SHP77 treated with DMSO at 0.1 percent for 48 hours (cell line): ENCODE results near the gene AGAP1.

ENCODE experiments used
- DNase-seq: peaks from one replicate; lab custom pipeline; 2025; lab: John Stamatoyannopoulos, UW

AGAP1 gene

DNA sequence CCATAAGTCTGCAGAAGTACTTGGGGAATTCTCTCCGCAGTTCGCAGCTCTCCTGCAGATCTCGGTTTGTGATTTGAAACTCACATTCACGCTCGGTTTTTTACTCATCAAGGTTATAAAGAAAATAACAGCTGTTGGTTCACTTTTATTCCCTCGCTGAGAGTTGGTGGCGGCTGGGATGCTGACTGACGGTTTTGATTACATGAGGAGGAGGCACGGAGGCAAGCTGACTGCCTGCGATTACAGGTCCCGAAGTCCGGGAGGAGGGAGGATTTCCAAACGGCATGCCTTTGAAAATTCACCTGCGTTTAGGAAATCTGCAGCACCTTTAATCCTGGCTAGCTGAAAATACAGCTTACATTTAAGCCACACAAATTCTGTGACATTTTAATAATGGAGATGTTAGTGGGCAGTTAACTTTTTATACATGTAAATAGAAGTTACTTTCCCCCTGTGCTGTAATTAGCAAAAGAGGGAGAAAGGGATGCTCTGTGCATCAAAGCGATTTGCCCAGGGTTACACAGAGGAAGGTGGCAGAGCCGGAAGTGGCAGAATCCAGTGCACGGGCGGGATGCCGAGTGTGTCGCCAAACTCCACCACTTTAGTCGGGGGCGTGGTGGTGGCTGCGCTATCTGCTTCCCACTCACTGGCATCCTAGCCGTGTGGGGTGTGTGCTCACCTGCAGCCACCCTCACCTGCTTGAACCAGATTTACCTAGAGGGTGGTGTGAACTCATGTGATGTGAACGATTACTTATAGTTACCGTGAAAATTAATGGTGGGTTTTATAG, 14.7 kb downstream of the AGAP1 start:
- no peak for DNase-seq

DNA sequence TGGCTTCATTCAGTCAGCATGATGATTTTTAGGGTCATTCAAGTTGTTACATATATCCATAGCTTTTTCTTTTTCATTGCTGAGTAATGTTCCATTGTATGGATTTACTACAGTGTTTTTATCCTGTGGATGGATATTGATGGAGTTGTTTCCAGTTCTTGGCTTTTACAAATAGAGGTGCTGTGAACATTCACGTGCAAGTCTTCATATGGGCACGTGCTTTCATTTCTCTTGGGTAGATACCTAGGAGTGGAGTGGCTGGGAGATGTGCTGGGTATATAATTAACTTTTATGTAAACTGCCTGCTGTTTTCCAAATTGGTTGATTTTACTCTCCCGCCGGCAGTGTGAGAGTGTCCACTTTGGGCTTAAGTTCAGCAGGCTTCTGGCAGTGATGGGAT, 16.5 kb downstream of the AGAP1 start:
- no peak for DNase-seq

DNA sequence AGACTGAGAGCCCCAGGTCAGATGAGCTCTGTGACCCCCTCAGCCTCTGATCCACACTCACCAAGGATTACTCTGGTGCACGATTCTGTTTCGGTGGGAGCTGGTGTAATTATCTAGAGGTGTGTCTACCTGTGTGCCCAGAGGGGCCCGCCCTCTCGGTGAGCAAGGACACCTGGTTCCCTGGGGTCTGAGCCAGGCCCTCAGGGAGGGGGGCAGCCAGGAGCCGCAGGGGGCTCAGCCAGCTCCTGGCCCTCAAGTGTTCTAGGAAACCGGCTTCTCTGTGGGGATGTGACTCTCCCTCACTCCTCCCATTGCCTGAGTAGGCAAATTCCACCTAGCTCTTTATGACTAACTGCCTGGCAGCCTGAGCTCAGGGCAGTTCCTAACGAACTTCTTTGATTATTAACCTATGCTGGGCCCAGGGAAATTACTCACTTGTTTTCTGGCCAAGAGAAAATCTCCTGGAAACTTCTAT, 17.4 kb downstream of the AGAP1 start:
- DNase-seq, result no peak

DNA sequence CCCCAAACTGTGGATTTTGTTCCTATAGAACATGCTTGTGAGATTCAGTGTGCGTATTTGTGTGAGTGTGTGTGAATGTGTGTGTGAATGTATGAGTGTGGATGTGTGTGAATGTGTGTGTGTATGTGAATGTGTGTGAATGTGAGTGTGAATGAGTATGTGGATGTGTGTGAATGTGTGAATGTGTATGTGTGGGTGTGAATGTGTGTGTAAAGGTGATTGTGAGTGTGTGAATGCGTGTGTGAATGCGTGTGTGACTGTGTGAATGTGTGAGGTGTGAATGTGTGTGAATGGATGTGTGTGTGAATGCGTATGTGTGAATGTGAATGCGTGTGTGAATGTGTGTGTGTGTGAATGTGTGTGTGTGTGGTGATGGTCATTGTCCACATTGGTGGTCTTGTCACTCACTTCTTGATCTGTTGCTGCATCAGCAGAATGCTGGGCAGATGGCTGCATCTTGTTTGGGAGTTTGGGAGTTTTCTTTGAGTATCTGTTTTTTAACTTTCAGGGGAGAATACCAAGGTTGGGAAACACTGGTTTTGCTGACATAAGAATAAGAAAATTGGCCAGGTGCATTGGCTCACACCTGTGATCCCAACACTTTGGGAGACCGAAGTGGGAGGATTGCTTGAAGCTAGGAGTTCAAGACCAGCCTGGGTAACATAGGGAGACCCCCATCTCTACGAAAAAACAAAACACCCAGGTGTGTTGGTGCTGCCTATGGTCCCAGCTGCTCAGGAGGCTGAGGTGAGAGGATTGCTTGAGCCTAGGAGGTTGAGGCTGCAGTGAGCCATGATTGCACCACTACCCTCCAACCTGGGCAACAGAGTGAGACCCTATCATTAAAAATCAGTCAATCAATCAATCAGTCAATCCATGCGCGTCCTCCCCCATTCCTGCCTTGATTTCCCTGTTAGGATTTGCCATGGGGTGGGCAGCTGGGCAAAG, 18.2 kb downstream of the AGAP1 start:
- DNase-seq, result no peak

DNA sequence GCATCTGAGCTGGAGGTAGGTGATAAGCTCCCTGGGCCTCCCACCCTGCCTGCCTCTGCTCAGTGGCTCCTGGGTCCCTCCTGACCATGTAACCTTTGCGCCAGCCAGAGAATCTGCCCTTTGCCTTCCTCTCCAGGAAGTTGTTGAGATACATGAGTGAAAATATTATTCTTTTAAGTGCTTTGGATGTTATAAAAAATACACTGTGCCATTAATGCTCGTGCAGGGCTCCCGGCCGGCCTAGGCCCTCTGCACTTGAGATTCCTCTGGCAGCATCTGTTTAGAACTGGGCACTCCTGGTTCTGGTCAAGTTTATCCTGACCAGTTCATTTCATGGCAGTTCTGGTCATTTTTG, 18.8 kb downstream of the AGAP1 start:
- no peak for DNase-seq

DNA sequence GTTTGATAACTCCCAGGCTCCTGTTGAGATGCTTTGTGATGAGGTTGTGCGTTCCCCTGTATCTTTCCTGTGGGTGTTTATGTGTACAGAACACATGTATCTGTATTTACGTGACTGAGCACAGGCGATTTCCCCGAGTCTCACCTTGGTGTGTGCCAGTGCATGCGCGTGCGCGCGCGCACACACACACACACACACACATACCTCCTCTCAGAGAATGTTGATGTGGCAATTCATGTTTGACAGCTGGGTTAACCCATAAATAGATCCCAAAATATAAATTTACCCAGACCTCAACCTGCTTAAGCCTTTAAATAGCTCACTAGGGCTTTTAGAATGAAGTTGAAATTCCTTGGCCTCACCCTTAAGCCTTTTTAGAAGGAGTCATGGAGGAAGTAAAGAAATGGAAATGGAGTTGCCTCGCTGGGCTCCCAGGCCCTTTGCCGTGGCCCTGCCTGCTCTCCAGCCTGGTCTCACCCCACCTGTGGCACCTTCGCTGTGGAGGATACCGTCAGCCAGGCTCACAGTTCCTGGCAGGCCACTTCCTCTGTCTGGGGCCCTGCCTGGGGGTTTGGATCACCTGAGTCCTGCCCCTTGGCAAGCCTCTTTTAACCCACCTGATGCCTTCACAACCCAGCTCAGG, 20.3 kb downstream of the AGAP1 start:
- no peak for DNase-seq

DNA sequence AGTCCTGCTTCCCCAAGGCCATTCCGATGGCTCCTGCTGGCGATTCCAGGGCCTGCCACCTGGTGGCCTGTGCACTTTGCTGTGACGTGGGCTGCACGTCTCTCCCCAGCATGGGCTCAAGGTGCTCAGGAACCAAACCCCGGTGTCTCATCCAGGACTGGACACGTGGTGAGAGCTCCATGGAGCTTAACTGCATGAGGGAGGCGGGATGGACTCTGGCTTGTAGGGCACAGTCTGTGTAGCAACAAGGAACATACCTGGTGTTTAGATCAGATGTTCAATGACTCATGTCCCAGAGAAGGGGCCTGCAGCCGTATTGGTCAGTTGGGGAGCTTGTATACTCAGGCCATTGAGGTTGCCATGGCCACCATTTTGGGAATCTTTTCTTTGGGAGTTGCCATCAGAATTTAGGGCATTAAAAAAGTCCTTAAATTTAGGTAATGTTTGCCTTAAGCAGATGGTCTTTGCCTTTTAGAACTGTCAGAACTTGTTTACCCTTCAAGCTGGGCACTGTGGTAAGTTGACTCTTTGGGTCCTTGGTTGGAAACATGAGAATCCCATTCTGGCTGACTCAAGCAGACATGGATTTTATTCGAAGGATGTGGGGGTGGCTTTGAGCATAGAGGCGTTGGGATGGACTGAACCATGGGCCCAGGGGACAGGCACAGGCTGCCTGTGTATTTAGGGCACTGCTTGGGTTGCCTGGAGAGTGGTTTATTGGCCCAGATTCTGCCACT, 21.0 kb downstream of the AGAP1 start:
- no peak for DNase-seq

DNA sequence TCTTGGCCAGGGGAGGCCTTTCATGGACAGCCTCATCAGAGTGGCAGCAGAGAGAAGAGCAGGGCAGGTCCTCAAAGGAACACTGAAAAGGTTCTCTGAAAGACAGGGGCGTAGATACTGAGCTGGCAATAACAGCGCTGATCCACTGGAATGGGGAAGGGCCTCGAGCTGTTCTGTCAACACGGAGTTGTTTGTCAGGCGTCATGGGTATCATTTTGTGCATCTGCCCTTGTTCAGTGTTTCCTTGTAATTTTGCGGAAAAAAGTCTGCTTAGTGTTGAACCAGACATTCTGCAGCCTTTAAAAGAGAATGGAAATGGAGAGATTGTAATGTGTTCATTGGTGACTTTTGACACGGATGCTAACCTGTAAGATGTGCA, 21.5 kb downstream of the AGAP1 start:
- no peak for DNase-seq

DNA sequence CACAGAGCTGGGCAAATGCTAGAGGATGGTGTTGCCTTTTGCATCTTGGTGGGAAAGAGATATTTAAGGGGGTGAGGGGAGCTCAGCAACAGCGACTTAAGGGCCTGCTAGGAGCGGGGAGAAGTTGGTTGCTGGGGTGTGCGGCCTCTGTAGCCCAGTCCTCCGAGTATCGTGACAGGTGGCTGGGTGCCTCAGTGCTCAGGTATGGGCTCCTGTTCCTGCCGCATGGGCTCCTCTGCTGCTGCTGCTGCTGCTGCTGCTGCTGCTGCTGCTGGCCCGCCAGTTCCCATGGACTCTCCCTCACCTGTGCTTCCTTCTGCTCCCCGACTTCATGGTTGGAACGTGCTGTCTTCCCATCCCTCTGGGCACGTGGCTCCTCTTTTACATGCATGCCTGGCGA, 22.0 kb downstream of the AGAP1 start:
- DNase-seq, result no peak

DNA sequence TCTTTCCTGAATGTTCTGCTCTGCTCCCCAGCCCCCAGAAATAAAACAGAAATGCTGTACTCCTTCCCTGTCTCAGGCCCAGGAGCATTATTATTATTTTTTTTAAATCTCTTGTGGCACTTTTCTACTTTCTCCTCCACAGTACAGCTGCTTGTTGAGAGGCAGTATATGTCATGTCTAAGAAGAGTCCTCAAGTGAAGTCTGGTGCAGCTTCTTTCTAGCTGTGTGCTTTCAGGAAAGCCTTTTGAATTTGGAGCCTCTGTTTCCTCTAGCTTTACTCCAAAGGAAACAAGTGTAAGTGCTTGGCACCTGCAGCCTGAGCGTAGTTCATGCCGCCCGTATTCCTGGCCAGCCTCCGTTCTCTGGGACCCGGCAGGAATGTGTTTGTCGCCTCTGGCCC, 22.4 kb downstream of the AGAP1 start:
- DNase-seq, result no peak

DNA sequence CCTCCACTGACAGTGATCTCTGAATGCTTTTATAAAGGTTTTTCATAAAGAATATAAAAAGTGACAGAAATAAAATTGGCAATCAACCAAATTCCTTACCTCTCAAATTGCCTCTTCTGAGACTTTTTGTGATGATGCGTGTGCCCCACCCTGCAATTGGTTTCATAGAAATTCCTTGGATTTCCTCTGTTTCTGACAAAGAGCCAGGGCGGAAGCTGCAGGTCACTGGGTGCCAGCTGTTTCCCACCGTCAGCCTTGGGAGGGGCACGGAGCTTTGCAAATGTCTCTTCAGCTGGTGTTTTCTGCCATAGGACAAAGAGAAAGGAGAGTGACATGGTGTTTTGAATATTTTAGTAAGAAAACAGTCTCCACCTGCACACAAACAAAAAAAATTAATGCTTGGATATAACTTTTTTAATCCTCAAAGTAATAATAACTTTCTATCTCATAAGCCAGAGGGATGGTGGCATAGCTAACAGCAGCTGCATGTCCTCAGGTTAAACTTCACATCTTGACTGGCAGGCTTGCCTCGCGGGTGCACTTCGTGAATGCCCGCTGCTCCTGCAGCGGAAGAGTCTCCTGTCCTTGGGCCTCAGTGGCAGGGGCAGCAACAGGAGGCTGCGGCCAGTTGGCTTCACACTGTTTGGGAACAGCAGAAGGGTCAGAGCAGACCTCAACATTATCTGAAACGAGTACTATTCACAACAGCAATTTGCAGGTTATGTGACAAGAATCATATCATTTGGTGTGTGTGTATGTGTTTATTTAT, 24.7 kb downstream of the AGAP1 start:
- DNase-seq, result no peak

DNA sequence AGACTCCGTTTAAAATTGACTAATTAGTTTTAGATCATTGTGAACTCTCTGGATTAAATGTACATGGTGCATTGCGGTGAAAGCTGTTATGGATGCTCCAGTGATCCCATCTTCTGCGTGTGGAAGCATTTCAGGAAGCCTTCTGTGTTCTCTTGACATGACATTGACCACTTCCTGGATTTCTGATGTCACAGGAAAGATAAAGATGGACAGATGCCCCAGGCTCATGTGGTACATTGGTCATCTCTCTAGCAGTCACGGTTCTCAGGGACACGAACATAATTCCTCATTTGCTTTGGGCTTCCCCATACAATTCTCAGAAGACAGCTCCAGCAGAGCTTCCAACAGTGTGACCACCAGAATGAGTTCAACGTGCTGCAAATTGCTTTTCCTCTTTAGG, 26.9 kb downstream of the AGAP1 start:
- DNase-seq, result no peak

DNA sequence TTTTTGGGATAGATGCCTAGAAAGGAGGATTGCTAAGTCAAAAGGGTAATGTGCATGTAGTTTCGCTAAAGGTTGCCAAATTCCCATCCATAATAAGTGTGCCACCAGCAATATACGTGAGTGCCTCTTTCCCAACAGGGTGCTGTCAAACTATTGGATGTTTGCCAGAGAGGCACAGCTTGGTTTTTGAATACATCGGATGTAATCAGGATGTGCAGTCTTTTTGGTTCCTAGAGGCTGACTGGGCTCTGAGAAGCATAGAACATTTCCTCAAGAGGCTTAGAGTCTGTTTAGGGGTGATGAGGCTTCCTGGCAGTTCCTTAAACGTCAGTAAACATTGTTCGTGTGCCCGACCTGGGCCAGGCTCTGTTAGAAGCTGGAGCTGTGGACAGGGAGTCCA, 28.0 kb downstream of the AGAP1 start:
- no peak for DNase-seq

DNA sequence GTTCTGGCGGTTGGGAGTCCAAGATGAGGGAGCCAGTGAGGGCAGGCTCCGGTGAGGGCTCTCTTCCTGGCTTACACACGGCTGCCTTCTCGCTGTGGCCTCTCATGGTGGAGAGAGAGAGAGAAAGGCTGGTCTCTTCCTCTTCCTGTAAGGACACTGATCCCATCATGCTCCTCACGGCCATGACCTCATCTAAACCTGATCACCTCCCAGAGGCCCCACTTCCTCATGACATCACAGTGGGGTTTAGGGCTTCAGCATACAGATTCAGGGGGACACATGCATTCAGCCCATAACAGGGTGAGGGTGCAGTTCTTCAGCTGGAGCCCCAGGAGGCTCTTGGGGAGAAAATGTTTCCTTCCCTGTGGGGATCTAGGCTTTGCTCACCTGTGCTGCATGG, 29.2 kb downstream of the AGAP1 start:
- no peak for DNase-seq

DNA sequence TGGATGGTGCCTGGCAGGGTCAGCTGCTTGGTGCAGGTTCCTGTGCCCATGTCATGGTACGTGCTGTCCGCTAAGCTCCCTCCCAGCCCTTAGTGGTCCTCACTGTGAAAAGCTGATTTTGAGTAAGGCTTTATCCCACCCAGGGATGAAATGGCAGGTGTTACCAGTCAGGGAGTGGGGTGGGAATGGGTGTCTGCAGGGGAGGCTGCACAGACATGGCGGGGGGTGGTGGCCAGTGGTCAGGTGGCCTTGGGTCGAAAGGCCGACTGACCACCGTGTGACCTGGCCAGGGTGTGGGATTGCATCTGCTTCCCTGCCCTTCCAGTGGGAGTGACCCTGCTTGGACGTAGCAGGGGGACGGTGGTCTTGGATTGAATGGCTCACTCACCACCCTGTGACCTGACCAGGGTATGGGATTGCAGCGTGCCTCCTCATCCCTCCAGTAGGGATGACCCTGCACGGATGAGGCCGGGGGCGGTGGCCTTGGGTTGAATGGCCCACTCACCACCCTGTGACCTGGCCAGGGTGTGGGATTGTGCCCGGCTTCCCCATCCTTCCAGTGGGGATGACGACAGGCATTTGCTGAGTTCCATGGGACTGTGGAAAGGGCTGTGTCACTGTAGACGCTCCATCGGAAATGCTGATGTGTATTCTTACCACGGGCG, 29.8 kb downstream of the AGAP1 start:
- no peak for DNase-seq

DNA sequence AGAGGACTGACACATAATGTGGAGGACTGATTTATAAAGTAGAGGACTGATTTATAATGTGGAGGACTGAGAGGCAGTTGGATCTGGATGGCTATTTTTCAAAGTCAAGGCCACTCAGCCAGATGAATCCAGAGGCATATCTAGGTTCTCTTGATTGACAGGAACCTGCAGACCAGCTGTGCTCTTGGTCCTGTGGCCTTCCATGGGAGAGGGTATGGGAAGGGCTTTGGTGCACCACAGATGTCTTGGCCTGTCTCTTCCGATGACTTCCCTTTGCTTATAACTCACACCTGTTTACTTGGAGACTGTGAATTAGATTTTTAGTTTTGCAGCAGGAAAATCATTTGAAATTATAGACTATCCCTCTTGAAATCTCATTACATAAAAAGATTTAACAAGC, 32.3 kb downstream of the AGAP1 start:
- no peak for DNase-seq

DNA sequence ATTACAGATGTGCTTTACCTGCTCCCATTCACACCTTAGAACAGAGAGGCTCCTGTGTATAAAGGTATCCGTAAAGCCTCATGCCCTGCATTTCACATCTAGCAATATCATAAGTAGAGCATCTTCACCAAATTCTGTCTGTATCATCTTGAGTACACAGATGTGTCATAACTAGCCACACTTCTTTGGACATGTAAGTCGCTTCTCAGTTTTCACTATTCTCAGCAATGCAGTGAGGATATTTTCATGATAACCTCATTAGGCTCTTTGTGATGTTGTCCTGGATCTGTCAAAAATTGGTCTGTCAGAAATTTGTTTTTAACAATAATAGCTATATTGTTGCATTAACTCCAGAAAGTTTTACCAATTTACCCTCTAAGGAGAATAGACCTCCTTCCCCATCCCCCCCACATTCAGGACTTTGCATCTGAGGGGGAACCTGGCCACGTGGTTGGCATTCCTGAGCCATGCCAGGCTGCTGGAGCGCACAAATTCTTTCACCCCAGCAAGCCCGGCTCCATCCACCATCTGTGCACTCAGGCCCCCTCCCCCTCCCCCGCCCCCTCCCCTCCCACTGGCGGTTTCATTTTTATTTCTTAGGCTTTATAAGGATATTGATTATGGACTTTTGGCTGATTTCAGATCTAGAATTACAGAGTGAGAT, 34.1 kb downstream of the AGAP1 start:
- no peak for DNase-seq

DNA sequence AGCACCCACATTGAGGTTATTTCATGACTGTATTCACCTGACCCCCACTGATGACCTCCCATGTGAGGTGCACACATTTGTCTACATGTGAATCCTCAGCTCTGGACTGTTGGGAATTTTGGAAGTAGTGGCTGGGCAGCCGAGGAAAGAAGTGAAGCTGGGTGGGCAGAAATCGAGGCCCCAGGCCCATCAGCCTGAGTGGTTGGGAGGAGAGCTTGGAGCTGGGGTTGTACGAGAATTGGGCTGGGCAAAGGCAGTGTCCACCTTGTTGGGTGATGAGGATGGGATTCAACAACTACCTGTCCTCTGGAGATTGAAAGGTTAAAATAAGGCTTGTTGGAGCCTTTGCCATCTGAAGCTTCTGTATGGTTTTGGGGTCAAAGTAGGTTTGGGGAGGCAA, 35.8 kb downstream of the AGAP1 start:
- no peak for DNase-seq

DNA sequence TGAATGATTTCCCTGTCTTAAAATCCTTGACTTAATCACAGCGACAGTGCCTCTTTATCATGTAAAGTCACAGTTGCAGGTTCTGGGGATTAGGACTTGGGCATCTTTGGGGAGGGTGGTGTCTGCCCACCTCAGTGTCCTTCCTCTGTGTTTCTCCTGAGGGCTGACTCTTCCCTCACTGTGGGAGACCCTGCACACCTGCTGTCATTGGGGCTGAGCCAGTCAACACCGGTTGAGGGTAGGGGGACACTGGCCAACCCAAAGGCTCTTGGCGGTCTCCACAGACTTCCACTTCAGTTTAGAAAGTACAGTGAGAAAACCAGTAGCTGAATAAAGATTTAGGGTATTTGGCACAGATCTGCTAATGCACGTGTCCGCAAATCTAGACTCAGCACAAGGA, 36.9 kb downstream of the AGAP1 start:
- no peak for DNase-seq

DNA sequence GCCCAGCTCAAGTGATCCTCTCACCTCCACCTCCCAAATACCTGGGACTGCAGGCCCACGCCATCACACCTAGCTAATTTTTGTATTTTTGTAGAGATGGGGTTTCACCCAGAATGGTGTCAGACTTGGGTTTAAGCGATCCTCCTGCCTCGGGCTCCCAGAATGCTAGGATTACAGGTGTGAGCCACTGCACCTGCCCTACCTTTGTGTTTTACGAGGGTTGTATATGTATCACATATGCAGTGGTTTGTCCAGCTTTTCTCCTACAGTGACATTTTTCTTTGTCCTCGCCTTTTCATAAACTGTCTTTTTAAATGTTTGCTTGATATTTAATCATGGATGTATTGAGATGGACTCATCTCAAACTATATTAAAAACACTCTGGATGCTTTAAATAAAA, 38.5 kb downstream of the AGAP1 start:
- no peak for DNase-seq
